Central memory CD8-positive, alpha-beta T cell (primary cell): Measurements from ENCODE around the gene PFN3.

Experiments
- ATAC-seq: fragments of 150-1000 bp; cut with Tn5 transposase; replicated peaks from 2 replicates; pipeline ENCODE4 v1.10.0; 2022; ENCODE audit warnings: mild to moderate bottlenecking, moderate FRiP score, moderate number of reproducible peaks; ENCODE audit not compliant: poor library complexity, severe bottlenecking; ENCODE audit errors: extremely low read depth
- DNase-seq, 2 donors: peaks; one replicate each; pipeline ENCODE4 v3.0.0; 2021; ENCODE audit warnings: low spot score in 2 of 2
- H3K27ac Mint-ChIP-seq: one replicate; pipeline ENCODE4 v1.8.0; 2022; ENCODE audit warnings: low read depth, mild to moderate bottlenecking, moderate library complexity, mixed read lengths
- H3K27me3 Mint-ChIP-seq: one replicate; pipeline ENCODE4 v1.8.0; 2022; ENCODE audit warnings: mixed read lengths
- H3K36me3 Mint-ChIP-seq: one replicate; pipeline ENCODE4 v1.8.0; 2022; ENCODE audit warnings: mild to moderate bottlenecking, moderate library complexity, mixed read lengths; ENCODE audit not compliant: insufficient read depth
- H3K4me1 Mint-ChIP-seq: one replicate; pipeline ENCODE4 v1.8.0; 2022; ENCODE audit warnings: mixed read lengths
- H3K4me3 Mint-ChIP-seq: one replicate; pipeline ENCODE4 v1.8.0; 2022; ENCODE audit warnings: mild to moderate bottlenecking, moderate library complexity, mixed read lengths
- H3K9me3 Mint-ChIP-seq: one replicate; pipeline ENCODE4 v1.8.0; 2022; ENCODE audit warnings: mixed read lengths

The PFN3 gene

DNA sequence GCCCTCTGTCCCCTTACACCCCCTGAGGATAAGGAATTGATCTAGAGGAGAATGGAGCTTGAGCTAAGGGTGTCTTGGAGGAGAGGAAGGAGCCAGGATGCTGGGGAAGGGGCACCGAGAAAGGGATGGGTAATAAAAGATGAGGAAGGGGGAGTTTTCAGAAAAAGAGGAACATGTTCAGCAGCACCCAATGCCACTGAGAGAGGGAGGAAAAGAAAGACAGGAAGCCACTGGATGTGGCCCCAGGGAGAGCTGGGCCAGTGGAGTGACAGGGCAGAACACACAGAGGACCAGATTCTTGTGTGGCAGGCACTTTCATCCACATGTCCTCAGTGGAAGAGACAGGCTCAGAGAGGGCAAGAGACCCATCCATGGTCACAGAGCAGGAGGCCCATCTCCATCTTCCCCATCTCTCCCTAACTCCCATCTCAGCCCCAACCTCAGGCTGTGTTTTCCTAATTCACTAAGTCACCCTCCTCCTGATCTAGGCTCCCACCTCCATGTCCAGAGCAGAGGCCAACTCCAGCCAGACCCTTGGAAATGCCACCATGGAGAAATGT, 7.2 kb downstream of the PFN3 start:
- Mint-ChIP-seq H3K4me3 (no peak overlapping the region), H3K4me1 (peaks cover 33% of the 10 kb centered on the region), H3K36me3 (no peaks in the 10 kb centered on the region), H3K9me3 (no peaks in the 10 kb centered on the region), H3K27me3 (no peaks in the 10 kb centered on the region), H3K27ac (no peak overlapping the region)
- ATAC-seq (no peak), DNase-seq (no peak)

DNA sequence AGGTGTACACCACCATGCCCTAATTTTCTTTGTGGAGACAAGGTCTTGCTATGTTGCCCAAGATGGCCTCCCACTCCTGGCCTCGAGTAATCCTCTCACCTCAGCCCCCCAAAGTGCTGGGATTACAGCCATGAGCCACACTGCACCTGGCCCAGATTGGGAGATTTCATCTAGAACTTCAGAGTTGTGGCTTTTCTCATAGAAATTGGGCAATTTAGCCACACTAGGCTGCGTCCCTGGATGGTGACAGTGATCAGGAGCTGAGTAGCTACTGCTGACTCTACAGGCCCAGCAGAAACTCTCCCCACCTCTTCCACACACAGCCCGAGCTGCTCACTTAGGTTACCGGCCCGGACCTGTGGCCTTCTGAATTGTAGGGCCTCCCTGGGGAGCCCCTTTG, 7.7 kb downstream of the PFN3 start:
- H3K36me3 Mint-ChIP-seq = no peaks in the 10 kb centered on the region
- no peaks in the 10 kb centered on the region for H3K9me3 Mint-ChIP-seq
- H3K4me1 Mint-ChIP-seq = peaks cover 37% of the 10 kb centered on the region
- H3K4me3 Mint-ChIP-seq = no peak overlapping the region
- ATAC-seq (no peak), DNase-seq (no peak)
- no peak overlapping the region for H3K27ac Mint-ChIP-seq
- no peaks in the 10 kb centered on the region for H3K27me3 Mint-ChIP-seq

DNA sequence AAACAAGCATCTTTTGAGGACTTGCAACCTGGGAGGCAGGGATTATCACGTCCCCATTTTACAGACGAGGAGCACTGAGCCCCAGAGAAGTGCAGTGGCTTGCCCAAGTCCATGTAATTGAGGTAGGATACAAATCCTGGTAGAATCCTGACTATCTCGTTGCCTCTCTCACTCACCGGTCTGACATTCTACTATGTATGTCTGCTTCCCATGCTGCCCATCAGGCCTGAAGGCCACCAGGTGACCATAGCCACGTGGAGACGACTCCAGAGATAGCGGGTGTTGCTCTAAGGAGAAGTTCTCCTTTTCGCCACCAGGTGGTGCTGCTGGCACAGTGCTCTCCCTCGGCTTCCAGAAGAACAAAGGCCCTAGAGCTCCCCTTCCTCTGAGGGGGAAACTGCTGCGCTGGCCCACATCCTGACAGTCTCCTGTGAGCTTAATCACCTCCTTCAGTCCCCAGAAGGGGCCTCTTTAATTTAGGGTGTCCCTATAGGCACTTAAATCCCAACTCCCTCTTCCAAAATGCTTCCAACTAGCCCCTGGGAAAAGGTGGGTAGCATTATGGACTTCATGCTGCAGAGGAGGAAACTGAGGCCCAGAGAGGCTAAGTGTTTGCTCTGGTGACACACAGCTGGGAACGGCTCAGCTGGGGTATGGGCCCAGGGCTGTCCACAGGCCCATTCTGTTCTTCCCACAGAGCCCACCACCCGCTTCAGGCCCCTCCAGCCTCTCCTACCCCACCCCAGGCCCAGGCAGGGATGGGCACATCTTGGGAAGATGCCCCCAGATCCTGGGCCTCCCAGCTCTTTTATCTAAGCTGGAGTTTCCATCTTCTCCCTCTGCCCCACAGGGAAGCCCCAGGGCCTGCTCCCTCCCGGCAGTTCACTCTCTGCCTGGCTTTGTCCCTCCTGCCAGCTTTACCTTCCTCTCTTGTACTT, 9.8 kb downstream of the PFN3 start:
- Mint-ChIP-seq H3K4me1 (peaks cover 38% of the 10 kb centered on the region), H3K36me3 (no peaks in the 10 kb centered on the region), H3K27me3 (no peaks in the 10 kb centered on the region), H3K9me3 (no peaks in the 10 kb centered on the region), H3K4me3 (peak overlapping the region; percentile 59), H3K27ac (peak overlapping the region; percentile 93)
- peak; percentile 64 for ATAC-seq
- DNase-seq = peak; percentile 86 to 88

DNA sequence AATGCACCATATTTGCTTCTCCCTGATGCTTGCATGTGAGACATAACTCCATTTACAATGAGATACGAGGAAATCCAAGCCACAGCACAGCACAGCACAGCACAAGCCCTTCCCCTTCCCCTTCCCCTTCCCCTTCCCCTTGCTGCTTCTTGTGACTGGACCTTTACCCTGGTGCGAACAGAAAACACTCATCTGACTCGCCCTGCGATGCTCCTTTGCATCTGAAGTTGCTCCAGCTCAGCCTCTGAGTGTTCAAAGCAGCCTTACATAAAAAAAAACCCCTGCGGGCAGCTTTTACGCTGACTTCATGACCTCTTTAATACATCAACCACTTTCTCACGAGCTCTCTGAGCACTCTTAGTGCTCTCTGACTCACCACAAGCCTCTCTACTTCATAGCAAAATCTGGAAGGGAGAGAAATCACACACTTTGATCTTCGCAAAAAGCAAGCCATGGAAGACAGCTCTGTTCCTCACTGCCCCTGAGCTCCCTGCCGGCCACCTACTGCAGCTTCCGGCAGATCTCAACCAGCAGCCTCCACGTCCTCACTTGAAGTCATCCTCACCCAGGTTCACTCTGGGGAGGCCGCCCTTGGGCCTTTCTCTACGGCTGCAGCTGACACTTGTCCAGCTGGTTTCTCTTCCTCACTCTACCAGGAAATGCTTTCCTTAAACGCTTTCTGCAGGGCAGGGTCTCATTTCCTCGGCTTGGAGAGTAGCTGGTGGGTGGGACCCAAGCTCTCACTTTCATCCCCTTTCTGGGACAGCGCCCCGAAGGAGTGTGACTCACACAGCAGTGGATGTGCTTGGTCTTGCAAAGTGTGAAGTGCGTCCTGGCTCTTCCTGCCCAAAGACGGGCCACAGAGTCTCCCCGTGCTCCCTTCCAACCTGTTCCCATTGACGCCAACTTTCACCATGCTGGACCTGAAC, 11.0 kb downstream of the PFN3 start:
- peak; percentile 85 for ATAC-seq
- peaks cover 45% of the 10 kb centered on the region for H3K4me1 Mint-ChIP-seq
- peak overlapping the region; percentile 93 for H3K27ac Mint-ChIP-seq
- peak in 1 of 2 donors; percentile 50 for DNase-seq
- H3K4me3 Mint-ChIP-seq = peak overlapping the region; percentile 59
- no peaks in the 10 kb centered on the region for H3K9me3 Mint-ChIP-seq
- no peaks in the 10 kb centered on the region for H3K27me3 Mint-ChIP-seq
- no peaks in the 10 kb centered on the region for H3K36me3 Mint-ChIP-seq

DNA sequence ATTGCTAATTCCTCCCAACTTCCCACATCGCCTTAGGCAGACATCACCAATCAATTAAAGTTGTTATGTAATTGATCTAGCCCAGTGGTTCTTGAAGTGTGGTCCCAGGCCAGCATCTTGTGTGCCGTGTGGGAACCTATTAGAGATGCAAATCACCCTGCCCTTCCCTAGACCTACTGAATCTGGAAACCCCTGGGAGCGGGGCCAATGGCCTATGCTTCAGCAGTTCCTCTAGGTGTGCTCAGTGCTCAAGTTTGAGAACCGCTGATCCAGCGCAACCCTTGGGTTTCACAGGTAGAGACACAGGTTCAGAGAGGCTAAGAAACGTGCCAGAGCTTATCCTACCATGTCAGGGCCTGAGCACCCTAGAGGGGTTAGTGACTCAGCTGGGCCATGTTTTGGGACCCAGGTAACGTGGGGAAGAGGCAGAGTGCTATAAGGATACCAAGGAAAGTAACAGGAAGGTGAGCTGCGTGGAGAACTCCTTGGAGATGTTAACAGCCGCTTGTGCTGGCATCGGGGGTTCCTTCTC, 11.9 kb downstream of the PFN3 start:
- peak overlapping the region; percentile 93 for H3K27ac Mint-ChIP-seq
- no peak for DNase-seq
- ATAC-seq = no peak
- peak overlapping the region; percentile 59 for H3K4me3 Mint-ChIP-seq
- no peaks in the 10 kb centered on the region for H3K9me3 Mint-ChIP-seq
- no peaks in the 10 kb centered on the region for H3K36me3 Mint-ChIP-seq
- H3K27me3 Mint-ChIP-seq = no peaks in the 10 kb centered on the region
- H3K4me1 Mint-ChIP-seq = peaks cover 51% of the 10 kb centered on the region

GRCh38 chr5:177387405-177387804, 13.1 kb downstream of the PFN3 start:
- ATAC-seq (no peak), DNase-seq (no peak)
- no peaks in the 10 kb centered on the region for H3K27me3 Mint-ChIP-seq
- no peaks in the 10 kb centered on the region for H3K9me3 Mint-ChIP-seq
- H3K36me3 Mint-ChIP-seq = no peaks in the 10 kb centered on the region
- H3K4me1 Mint-ChIP-seq = peaks cover 54% of the 10 kb centered on the region
- H3K4me3 Mint-ChIP-seq = no peak overlapping the region
- H3K27ac Mint-ChIP-seq = no peak overlapping the region

DNA sequence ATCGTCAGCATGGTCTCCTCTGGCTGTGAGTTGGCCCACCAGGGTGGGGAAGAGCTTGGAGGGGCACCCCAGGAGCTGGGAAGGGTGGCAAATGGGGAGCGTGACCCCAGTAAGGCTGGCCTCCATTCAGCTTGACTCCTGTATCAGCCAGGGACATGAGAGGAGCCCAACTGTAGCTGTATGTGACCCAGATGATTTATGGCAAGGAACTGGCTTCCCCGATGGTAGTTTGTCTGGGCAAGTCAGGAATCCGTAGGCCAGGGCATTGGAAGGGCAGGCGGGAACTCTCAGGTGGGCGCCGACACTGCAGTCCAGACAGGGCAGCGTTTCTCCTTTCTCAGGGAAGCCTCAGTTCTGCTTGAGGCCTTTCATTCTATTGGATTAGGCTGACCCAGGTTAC, 13.9 kb downstream of the PFN3 start:
- Mint-ChIP-seq H3K27ac (no peak overlapping the region), H3K27me3 (no peaks in the 10 kb centered on the region), H3K9me3 (no peaks in the 10 kb centered on the region), H3K4me1 (peaks cover 57% of the 10 kb centered on the region), H3K36me3 (no peaks in the 10 kb centered on the region), H3K4me3 (no peak overlapping the region)
- DNase-seq (no peak), ATAC-seq (no peak)

DNA sequence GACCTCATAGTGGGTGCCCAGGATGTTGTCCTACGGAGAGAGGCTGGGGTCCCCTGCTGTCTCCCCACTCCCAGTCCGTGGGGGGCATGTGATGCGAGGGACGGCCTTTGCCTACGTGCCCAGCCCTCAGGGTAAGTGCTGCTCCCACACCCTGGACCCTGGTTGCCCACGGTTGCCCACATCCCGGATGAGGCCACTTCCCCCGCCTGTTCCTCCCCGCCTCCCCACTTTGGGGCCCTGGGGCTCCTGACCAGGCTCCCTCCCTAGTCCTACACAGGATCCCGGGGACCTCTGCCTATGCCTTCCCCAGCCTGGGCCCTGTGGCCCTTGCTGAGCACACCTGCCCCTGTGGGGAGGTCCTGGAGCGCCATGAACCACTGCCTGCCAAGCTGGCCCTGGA, 14.7 kb downstream of the PFN3 start:
- no peak for DNase-seq

DNA sequence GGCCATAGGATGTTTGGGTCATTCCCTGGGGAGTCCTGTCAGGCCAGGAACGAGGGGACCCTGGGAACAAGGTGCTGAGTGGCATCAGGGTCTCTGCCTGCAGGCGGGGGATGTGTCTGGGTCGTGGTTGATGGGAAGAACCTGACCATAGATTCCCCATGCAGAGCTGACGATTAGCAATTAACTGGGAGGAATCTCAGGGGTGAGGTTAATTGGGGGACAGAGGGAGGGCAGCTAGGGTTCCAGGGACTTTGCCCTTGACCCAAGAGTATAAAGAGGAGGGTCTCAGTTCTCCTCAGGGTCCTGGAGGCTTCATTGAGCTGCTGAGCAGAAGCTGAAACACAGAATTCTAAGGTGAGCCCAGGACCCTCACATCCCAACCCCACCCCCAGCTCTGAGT, 16.3 kb downstream of the PFN3 start, which contains the start of gene SLC34A1:
TSS of gene SLC34A1 (plus strand) at position 301 of the 400 bp plus-strand sequence. CDS start 1,308 bp downstream, outside the sequence.
- Mint-ChIP-seq H3K27me3 (no peaks in the 10 kb centered on the region), H3K4me1 (peaks cover 41% of the 10 kb centered on the region), H3K27ac (no peak within 1 kb of the TSS), H3K36me3 (no peaks in the 10 kb centered on the region), H3K9me3 (no peaks in the 10 kb centered on the region), H3K4me3 (peak within 1 kb of the TSS; percentile 4)
- no peak for DNase-seq
- ATAC-seq = no peak

More for the DNA sequence above, 14.7 kb downstream of the PFN3 start:
- Mint-ChIP-seq H3K4me3 (peak overlapping the region; percentile 4), H3K4me1 (peaks cover 48% of the 10 kb centered on the region), H3K9me3 (no peaks in the 10 kb centered on the region), H3K27me3 (no peaks in the 10 kb centered on the region), H3K27ac (no peak overlapping the region), H3K36me3 (no peaks in the 10 kb centered on the region)
- no peak for ATAC-seq

GRCh38 chr5:177383181-177383580, 17.3 kb downstream of the PFN3 start:
- Mint-ChIP-seq H3K9me3 (no peaks in the 10 kb centered on the region), H3K4me3 (no peak overlapping the region), H3K27me3 (no peaks in the 10 kb centered on the region), H3K36me3 (no peaks in the 10 kb centered on the region), H3K4me1 (peaks cover 34% of the 10 kb centered on the region), H3K27ac (no peak overlapping the region)
- ATAC-seq (no peak), DNase-seq (no peak)

DNA sequence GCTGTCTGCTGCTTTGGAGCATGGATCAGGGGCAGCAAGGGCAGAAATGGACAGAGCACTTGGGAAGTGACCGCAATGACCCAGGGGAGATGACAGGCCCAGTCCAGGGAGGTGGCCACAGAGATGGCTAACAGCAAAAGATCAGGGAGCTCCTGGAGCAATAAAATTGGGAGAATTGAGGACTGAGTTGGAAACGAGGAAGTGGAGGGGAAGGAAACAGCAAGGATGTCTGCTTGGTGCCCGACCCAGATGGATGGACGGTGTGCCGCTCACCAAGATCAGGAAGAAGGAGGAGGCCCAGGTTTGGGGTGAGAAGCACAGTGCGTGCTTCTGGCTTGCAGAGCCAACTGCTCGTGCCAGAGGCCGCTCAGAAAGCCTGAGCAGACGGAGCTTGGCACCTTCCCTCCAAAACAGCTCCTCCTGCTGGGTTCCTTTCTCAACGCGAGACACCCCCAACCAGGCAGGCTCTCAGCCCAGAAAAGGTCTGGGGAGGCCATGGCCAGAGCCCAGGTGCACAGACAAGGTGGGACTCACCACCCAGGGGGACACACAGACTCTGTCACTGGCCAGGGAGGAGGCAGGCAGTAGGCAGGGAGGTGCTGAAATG, 17.9 kb downstream of the PFN3 start:
- Mint-ChIP-seq H3K4me1 (peaks cover 31% of the 10 kb centered on the region), H3K27ac (no peak overlapping the region), H3K4me3 (no peak overlapping the region), H3K36me3 (no peaks in the 10 kb centered on the region), H3K9me3 (no peaks in the 10 kb centered on the region), H3K27me3 (no peaks in the 10 kb centered on the region)
- ATAC-seq = no peak
- DNase-seq = no peak

GRCh38 chr5:177380805-177381126, 19.7 kb downstream of the PFN3 start:
- Mint-ChIP-seq H3K4me1 (peaks cover 31% of the 10 kb centered on the region), H3K27me3 (no peaks in the 10 kb centered on the region), H3K9me3 (no peaks in the 10 kb centered on the region), H3K36me3 (no peaks in the 10 kb centered on the region), H3K4me3 (no peak overlapping the region), H3K27ac (no peak overlapping the region)
- ATAC-seq = no peak
- DNase-seq = no peak
